Measurements from ENCODE around the gene C1orf56. TPM values are rescaled to one million over a fixed set of nuclear protein-coding genes. Genes with fewer than 3 reads are reported as not detected.

Gene C1orf56
- total and polyA plus RNA-seq, 4 donors: 1.5 to 11.2 (median 3.3) TPM

DNA sequence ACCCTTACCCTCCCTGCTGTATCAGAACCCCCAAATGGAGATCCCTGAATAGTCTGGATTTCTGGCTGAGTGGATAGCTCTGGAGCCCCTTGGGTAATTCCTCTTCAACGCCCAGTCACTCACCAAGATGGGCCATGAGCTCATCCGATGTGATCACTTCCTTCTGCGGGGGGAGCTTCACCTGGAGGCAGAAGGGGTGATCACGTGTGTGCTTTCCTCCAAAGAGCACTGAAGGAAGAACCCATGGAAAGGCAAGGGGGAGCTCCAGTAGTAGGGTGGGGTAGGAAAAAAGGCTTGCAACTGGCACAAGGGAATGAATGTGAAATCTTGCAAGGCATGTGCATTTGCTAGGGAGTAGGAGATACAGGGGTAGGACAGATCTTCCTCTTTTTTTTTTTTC is 45.9 kb upstream of the C1orf56 start:
- peaks cover 6 to 49% (median 38%) of the 10 kb centered on the region in 4 donors for H3K36me3 ChIP-seq (ENCODE audit: control insufficient read depth in 4 of 4, insufficient read depth in 3 of 4, low read depth in 1 of 4, low read length in 3 of 4)
- H3K4me3 ChIP-seq (ENCODE audit: low read depth in 1 of 3, low read length in 3 of 3): no peak overlapping the region
- peaks cover 8 to 35% (median 28%) of the 10 kb centered on the region in 4 donors for H3K4me1 ChIP-seq (ENCODE audit: control insufficient read depth in 4 of 4, insufficient read depth in 4 of 4, low read length in 3 of 4)
- H3K9me3 ChIP-seq (ENCODE audit: control insufficient read depth in 4 of 4, low read length in 3 of 4): no peaks in the 10 kb centered on the region
- H3K27me3 ChIP-seq (ENCODE audit: control insufficient read depth in 4 of 4, insufficient read depth in 4 of 4, low read length in 3 of 4): no peaks in the 10 kb centered on the region
- no peak for TF ChIP-seq NR2F2 (IDR thresholded peaks at IDR 0.05)
- no peak for TF ChIP-seq GABPA (IDR thresholded peaks at IDR 0.05 in 1 of 2, conservative IDR thresholded peaks at IDR 0.05 in 1 of 2)
- H3K27ac ChIP-seq (ENCODE audit: low read depth in 1 of 2, low read length in 2 of 2): no peak overlapping the region
- DNase-seq (ENCODE audit: low spot score): no peak
- H3K9ac ChIP-seq (ENCODE audit: low read depth in 1 of 2, low read length in 2 of 2): no peak overlapping the region
- 83% methylated on average over 4 of the region's 4 CpGs for WGBS

DNA sequence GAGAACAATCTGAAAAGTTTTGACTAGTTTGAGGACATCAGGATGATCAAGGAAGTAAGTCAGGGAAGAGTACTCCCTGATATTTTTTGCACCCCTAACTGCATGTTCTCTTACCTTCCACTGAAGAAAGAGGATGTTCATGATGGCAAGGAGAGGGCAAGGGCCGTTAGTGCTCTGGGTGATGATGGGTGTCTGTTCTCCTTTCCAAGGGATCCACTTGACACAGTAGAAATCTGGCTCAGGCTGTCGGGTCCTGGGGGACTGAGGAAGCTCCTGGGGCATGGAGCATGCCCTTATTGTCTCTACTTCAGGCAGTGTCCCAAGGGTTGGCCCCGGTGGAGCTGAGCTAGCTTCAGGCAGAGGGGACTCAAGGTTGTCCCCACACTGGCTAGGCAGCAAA is 45.5 kb upstream of the C1orf56 start:
- Histone ChIP-seq H3K9me3 (ENCODE audit: control insufficient read depth in 4 of 4, low read length in 3 of 4) (no peaks in the 10 kb centered on the region), H3K27me3 (ENCODE audit: control insufficient read depth in 4 of 4, insufficient read depth in 4 of 4, low read length in 3 of 4) (no peaks in the 10 kb centered on the region), H3K9ac (ENCODE audit: low read depth in 1 of 2, low read length in 2 of 2) (no peak overlapping the region), H3K27ac (ENCODE audit: low read depth in 1 of 2, low read length in 2 of 2) (peak overlapping the region; percentile 2 to 30), H3K36me3 (ENCODE audit: control insufficient read depth in 4 of 4, insufficient read depth in 3 of 4, low read depth in 1 of 4, low read length in 3 of 4) (peaks cover 6 to 45% (median 34%) of the 10 kb centered on the region in 4 donors), H3K4me1 (ENCODE audit: control insufficient read depth in 4 of 4, insufficient read depth in 4 of 4, low read length in 3 of 4) (peaks cover 8 to 40% (median 29%) of the 10 kb centered on the region in 4 donors), H3K4me3 (ENCODE audit: low read depth in 1 of 3, low read length in 3 of 3) (no peak overlapping the region)
- TF ChIP-seq SP1 (IDR thresholded peaks at IDR 0.05) (no peak), JUND (IDR thresholded peaks at IDR 0.05) (no peak), HNF4A (conservative IDR thresholded peaks at IDR 0.05) (no peak), RAD21 (IDR thresholded peaks at IDR 0.05) (no peak), FOXA1 (IDR thresholded peaks at IDR 0.05) (no peak)
- TF ChIP-seq, protein P1, sequence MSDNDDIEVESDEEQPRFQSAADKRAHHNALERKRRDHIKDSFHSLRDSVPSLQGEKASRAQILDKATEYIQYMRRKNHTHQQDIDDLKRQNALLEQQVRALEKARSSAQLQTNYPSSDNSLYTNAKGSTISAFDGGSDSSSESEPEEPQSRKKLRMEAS (IDR thresholded peaks at IDR 0.05): no peak
- TF ChIP-seq, protein P2, sequence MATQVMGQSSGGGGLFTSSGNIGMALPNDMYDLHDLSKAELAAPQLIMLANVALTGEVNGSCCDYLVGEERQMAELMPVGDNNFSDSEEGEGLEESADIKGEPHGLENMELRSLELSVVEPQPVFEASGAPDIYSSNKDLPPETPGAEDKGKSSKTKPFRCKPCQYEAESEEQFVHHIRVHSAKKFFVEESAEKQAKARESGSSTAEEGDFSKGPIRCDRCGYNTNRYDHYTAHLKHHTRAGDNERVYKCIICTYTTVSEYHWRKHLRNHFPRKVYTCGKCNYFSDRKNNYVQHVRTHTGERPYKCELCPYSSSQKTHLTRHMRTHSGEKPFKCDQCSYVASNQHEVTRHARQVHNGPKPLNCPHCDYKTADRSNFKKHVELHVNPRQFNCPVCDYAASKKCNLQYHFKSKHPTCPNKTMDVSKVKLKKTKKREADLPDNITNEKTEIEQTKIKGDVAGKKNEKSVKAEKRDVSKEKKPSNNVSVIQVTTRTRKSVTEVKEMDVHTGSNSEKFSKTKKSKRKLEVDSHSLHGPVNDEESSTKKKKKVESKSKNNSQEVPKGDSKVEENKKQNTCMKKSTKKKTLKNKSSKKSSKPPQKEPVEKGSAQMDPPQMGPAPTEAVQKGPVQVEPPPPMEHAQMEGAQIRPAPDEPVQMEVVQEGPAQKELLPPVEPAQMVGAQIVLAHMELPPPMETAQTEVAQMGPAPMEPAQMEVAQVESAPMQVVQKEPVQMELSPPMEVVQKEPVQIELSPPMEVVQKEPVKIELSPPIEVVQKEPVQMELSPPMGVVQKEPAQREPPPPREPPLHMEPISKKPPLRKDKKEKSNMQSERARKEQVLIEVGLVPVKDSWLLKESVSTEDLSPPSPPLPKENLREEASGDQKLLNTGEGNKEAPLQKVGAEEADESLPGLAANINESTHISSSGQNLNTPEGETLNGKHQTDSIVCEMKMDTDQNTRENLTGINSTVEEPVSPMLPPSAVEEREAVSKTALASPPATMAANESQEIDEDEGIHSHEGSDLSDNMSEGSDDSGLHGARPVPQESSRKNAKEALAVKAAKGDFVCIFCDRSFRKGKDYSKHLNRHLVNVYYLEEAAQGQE (IDR thresholded peaks at IDR 0.05): no peak
- WGBS: 84% methylated on average over 3 of the region's 3 CpGs
- no peak for DNase-seq (ENCODE audit: low spot score)

DNA sequence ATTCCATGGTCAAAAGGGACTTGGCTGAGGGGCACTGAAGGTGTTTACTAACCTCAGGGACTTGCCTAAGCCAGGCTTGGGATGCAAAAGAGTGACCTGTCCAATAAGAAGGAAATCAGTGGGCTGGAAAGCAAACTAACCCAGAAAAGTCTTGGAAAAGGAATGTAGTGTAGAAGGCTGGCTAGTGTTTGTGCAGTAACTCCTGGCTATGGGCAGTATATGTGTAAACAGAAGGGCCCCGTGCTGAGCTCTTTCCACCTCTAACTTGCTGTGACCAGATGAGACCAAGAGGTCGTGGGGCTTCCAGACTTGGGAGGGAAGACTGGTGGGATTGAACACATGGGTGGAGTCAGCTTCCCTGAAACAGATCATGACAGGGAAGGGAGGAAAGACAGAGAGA is 44.9 kb upstream of the C1orf56 start:
- H3K9ac ChIP-seq (ENCODE audit: low read depth in 1 of 2, low read length in 2 of 2): no peak overlapping the region
- peak overlapping the region; percentile 2 to 30 for H3K27ac ChIP-seq (ENCODE audit: low read depth in 1 of 2, low read length in 2 of 2)
- H3K4me1 ChIP-seq (ENCODE audit: control insufficient read depth in 4 of 4, insufficient read depth in 4 of 4, low read length in 3 of 4): peaks cover 12 to 45% (median 34%) of the 10 kb centered on the region in 4 donors
- 39% methylated on average over 2 of the region's 2 CpGs for WGBS
- H3K4me3 ChIP-seq (ENCODE audit: low read depth in 1 of 3, low read length in 3 of 3): no peak overlapping the region
- H3K9me3 ChIP-seq (ENCODE audit: control insufficient read depth in 4 of 4, low read length in 3 of 4): no peaks in the 10 kb centered on the region
- peaks cover 5 to 39% (median 28%) of the 10 kb centered on the region in 4 donors for H3K36me3 ChIP-seq (ENCODE audit: control insufficient read depth in 4 of 4, insufficient read depth in 3 of 4, low read depth in 1 of 4, low read length in 3 of 4)
- no peaks in the 10 kb centered on the region for H3K27me3 ChIP-seq (ENCODE audit: control insufficient read depth in 4 of 4, insufficient read depth in 4 of 4, low read length in 3 of 4)
- DNase-seq (ENCODE audit: low spot score): no peak
- TF ChIP-seq HNF4G (IDR thresholded peaks at IDR 0.05) (no peak), RAD21 (IDR thresholded peaks at IDR 0.05) (no peak), JUND (IDR thresholded peaks at IDR 0.05) (no peak), EGR1 (IDR thresholded peaks at IDR 0.05; ENCODE audit: low read depth in 2 of 2) (no peak), FOXA1 (IDR thresholded peaks at IDR 0.05) (no peak), GABPA (IDR thresholded peaks at IDR 0.05 in 1 of 2, conservative IDR thresholded peaks at IDR 0.05 in 1 of 2) (no peak), FOXA2 (IDR thresholded peaks at IDR 0.05) (no peak), SP1 (IDR thresholded peaks at IDR 0.05) (no peak), YY1 (IDR thresholded peaks at IDR 0.05) (no peak)
- TF ChIP-seq, protein P3, sequence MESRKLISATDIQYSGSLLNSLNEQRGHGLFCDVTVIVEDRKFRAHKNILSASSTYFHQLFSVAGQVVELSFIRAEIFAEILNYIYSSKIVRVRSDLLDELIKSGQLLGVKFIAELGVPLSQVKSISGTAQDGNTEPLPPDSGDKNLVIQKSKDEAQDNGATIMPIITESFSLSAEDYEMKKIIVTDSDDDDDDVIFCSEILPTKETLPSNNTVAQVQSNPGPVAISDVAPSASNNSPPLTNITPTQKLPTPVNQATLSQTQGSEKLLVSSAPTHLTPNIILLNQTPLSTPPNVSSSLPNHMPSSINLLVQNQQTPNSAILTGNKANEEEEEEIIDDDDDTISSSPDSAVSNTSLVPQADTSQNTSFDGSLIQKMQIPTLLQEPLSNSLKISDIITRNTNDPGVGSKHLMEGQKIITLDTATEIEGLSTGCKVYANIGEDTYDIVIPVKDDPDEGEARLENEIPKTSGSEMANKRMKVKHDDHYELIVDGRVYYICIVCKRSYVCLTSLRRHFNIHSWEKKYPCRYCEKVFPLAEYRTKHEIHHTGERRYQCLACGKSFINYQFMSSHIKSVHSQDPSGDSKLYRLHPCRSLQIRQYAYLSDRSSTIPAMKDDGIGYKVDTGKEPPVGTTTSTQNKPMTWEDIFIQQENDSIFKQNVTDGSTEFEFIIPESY (IDR thresholded peaks at IDR 0.05): no peak
- TF ChIP-seq, protein P4, sequence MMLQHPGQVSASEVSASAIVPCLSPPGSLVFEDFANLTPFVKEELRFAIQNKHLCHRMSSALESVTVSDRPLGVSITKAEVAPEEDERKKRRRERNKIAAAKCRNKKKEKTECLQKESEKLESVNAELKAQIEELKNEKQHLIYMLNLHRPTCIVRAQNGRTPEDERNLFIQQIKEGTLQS (IDR thresholded peaks at IDR 0.05): no peak
- TF ChIP-seq, protein P1 (IDR thresholded peaks at IDR 0.05): no peak
- TF ChIP-seq, protein P5, sequence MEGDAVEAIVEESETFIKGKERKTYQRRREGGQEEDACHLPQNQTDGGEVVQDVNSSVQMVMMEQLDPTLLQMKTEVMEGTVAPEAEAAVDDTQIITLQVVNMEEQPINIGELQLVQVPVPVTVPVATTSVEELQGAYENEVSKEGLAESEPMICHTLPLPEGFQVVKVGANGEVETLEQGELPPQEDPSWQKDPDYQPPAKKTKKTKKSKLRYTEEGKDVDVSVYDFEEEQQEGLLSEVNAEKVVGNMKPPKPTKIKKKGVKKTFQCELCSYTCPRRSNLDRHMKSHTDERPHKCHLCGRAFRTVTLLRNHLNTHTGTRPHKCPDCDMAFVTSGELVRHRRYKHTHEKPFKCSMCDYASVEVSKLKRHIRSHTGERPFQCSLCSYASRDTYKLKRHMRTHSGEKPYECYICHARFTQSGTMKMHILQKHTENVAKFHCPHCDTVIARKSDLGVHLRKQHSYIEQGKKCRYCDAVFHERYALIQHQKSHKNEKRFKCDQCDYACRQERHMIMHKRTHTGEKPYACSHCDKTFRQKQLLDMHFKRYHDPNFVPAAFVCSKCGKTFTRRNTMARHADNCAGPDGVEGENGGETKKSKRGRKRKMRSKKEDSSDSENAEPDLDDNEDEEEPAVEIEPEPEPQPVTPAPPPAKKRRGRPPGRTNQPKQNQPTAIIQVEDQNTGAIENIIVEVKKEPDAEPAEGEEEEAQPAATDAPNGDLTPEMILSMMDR (IDR thresholded peaks at IDR 0.05; ENCODE audit: low read depth, low read length, missing input control): no peak
- TF ChIP-seq, protein P2 (IDR thresholded peaks at IDR 0.05): no peak
